Measurements from ENCODE around the gene MANSC4.
A peak's percentile ranks its signal among the peaks of the same experiment; 100 is the strongest.

- TF ChIP-seq CTCF (IDR thresholded peaks at IDR 0.05 in 2 of 3, conservative IDR thresholded peaks at IDR 0.05 in 1 of 3; ENCODE audit: control insufficient read depth in 2 of 3, extremely low read depth in 1 of 3, insufficient read depth in 1 of 3, low read depth in 3 of 3, low read length in 3 of 3), result peak; percentile 63 to 77 (median 71); a peak in 5 of 6 replicates
- TF ChIP-seq NKRF (conservative IDR thresholded peaks at IDR 0.05), result no peak
- no peak for TF ChIP-seq NR2C2 (IDR thresholded peaks at IDR 0.05; ENCODE audit: borderline replicate concordance, control insufficient read depth, insufficient read length, low read depth)
- TF ChIP-seq POLR2A (IDR thresholded peaks at IDR 0.05; ENCODE audit: low read depth, low read length), result no peak
- no peak for TF ChIP-seq NFYB (IDR thresholded peaks at IDR 0.05; ENCODE audit: insufficient read depth, low read depth, low read length)
- no peak for TF ChIP-seq HDAC2 (IDR thresholded peaks at IDR 0.05)
- no peak for TF ChIP-seq BRCA1 (IDR thresholded peaks at IDR 0.05; ENCODE audit: low read depth, low read length)
- TF ChIP-seq MXI1 (IDR thresholded peaks at IDR 0.05; ENCODE audit: low read depth, low read length), result no peak
- TF ChIP-seq CBX5 (IDR thresholded peaks at IDR 0.05; ENCODE audit: low read depth), result no peak
- TF ChIP-seq EZH2 (IDR thresholded peaks at IDR 0.05; ENCODE audit: borderline replicate concordance, control insufficient read depth, low read depth, low read length), result no peak
- TF ChIP-seq MAX (IDR thresholded peaks at IDR 0.05; ENCODE audit: low read depth, low read length), result no peak
- TF ChIP-seq EP300 (IDR thresholded peaks at IDR 0.05; ENCODE audit: borderline replicate concordance in 1 of 2, control insufficient read depth in 1 of 2, low read depth in 2 of 2, low read length in 2 of 2), result no peak
Measured at GRCh38 chr12:27821259-27821973, 41.4 kb upstream of the MANSC4 start.

Measured in GM12878 (cell line).